PFSK-1 (cell line): ENCODE data around the gene LDLRAD4.

Source experiments
- FOXP2 ChIP-seq: optimal IDR thresholded peaks from 2 replicates; pipeline ENCODE3; 2011; ENCODE audit warnings: borderline replicate concordance, control low read depth, inconsistent platforms; ENCODE audit not compliant: insufficient read depth; ENCODE audit errors: extremely low read length, extremely low read depth
- POLR2AphosphoS5 ChIP-seq: IDR thresholded peaks from 2 replicates; pipeline ENCODE4 v1.6.1; 2012; ENCODE audit warnings: low read depth, mild to moderate bottlenecking, control low read depth, low read length, moderate library complexity

- no peak for TF ChIP-seq POLR2AphosphoS5
- no peak for TF ChIP-seq FOXP2
These were observed 331.3 kb downstream of the LDLRAD4 start for GRCh38 chr18:13549880-13550232.
